Measurements from ENCODE around the gene MDFI.

Gene MDFI

DNA sequence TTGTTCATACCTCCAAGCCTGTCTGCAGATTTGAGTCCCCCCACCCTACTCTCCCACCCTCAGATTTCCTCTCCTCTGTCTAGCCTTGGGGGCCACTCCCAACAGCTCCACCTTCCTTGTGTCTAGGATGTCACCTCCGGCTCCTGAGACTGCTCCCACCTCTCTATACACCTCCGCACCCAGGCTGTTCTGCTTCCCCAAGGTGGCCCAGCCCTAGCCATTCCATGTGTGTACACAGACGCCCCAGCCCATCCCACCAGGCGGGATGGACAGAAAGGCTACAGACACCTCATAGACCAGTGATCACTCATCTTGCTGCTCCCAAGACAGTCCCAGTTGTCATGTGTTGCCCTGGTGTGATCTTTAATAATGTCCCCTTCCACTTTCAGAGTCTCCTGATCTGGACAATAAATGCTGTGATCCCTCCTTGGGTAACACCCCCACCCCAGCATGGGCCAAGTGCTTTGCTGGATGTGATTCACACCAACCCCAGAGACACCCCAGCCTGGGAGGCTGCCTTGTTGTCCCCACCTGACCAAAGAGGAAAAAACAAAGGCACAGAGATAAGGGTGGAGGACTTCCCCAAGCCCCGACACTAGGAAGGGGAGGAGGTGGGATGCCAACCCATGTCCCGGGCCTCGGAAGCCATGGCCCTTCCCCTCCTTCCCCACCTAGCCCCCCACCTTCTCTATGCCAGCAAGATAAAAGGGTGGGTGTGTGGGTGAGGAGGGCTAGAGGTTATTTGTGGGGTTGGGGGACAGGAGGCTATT, 36.1 kb downstream of the MDFI start:
- no peak for DNase-seq

DNA sequence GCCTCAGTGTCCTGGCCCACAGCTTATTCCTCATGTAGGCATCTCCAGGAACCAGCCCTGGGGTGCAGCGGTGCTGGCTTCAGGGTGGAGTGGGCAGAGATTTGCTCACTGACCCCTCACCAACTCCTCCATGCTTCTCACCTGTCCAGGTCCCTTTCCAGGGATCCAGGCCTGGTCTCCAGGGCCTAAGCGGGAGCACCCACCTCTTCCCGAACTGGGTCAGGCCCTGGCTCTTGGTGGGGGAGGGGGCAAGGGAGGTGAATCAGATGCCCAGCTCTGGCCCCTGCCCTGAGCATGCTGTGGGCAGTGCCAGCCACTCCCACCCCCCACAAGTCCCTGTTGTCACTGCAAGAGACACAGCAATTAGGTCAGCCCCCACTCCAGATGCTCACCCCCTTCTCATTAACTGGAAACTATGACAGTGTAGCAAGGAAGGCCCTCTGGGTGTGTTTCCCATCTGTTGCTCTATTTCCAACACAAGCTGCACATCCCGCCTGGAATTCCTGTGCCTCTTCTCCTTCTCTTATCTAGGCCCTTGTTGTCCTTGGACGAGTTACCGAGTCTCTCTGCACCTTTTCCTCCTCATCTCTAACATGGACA, 37.0 kb downstream of the MDFI start:
- peak; percentile 66 for DNase-seq

DNA sequence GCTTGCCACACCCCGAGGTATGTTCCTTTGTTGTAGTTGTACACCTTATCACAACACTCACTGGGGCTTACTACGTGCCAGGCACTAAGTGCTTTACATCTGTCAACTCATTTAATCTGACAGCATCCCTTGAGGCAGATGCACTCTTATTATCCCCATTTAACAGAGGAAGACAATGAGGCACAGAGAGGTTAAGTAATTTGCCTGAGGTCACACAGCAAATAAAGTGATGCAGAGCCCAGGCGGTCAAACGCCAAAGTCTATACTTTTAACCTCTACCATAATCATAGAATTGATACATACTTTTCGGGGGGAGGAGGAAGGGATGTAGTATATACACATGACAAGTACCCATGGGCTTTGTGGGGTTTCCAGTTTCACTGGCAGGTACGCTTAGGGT, 37.7 kb downstream of the MDFI start:
- DNase-seq: no peak

DNA sequence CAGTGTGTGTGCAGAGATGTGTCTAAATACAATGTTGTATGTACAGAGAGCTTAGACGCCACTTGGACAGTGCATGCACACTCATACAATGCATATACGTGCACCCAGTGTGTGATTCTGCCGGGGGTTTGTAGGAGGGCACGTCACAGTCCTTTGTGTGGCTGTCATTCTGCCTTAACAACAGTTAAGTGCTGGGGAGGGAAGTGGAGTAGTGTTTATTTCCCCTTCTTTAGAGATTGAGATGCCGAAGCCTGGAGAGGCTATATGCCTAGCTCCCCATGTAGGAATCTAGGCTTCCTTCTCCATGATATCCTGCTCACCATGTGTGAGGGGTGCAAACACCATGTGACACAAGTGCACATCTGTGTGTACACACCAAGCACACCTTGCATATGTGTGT, 38.2 kb downstream of the MDFI start:
- no peak for DNase-seq

DNA sequence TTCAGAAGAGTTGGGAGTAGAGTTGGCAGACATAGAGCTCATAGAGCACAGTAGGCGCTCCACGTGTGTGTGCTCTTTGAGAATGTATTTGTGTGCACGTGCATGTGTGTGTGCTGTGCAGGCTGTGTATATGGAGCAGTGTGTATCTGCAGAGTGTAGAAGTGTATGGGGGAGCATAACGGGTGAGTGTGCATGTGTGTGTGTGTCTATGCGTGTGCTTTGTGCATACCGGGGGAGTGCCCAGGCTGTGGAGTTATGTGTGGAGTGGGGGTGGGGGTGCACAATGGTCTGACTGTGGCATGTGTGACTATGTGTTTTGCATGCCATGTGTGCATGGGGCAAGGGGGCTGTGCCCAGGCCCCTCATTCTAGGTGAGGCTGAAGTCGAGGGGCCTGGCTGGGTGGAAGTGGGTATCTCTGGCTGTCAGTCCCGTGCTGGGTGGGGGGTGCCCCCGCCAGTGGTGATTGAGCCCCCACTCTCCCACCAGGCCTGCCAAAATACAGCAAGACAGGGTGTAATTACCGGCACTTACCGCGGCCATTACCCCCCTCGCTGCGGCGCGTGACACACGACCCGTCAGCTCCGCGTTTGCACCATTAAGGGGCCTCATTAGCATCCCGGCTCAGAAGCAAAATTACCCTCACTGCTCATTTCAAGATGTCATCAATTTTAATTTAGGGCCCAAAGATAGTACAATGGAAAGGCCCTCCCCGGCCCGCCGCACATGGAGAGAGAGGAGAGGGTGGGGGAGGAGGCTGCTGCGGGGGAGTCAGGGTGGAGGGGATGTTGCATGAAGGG, 39.1 kb downstream of the MDFI start:
- DNase-seq: peak; percentile 60

DNA sequence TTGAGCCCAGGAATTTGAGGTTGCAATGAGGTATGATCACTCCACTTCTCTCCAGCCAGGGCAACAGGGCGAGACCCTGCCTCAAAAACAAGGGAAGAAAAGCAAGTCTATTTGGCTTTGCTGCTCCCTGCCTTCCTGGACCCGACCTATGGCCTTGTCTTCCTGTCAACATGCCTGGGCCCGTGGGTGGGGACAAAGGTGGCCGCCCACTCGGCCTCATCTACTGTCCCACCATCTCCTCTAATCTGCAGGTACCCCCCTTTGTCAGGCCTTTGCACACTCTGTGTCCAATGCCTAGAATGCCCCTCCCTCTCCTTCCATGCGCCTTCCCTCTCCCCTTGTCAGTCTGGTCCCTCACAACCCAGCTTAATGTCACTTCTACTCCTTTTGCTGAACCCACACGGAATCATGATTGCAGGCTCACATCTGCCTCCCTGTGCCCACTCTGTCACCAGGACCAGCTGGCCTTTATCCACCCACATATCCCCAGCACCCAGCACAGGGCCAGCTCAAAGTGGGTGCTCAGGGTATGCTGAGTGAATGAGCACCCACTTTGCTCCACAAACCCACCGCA, 40.3 kb downstream of the MDFI start:
- no peak for DNase-seq

DNA sequence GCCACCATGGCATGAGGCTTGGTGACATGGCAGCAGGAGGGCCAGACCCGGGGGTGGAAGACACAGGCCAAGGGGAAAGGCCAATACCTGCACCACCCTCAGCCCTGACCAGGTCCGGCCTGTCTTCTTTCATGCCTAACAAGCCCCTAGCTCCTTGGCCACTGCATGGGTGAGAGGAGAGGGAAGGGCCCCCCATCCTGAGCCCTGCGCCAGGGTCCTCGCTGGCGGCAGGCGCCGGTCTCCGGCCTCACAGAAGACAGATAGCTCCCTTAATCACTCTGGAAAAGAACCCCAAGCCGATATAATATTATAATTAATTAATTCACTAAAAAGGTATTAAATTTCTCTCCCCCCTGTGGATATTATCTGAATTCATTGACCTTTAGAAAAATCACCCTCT, 41.4 kb downstream of the MDFI start:
- no peak for DNase-seq

DNA sequence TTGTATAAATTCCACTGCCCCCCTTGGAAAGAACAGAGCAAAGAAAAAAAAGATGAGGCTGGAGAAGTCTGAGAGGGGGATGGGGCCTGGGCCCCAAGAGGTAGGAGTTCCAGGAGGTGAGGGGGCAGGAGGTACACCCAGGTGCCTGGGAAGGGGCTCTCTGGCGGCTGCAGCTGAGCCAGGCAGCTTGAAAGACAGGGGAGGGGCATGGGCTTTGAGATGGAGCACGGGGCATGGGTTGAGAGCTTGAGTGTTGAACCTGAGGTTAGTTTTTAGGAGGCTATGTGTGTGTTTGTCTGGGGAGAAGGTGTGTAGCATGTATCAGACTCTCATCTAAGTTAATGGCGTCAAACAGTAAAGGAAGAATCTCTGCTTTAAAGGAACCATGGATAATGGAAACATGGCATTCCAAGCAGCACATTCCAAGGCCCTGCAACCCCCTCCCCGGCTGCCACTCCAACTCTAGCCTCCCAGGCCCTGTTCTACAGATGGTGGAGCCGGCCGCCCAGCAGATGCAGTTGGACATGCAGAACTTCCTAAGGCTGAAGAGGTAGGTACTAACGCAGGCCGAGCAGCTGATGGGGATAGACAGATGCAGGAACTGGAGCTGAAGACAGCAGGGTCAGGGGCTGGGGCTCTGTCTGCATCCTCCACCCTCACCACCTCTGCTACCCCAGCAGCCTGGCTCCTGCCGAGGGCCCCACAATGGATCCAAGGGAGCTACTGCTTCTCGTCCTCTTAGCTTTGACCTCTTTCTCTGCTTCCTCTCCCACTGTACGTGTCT, 42.1 kb downstream of the MDFI start:
- peak; percentile 22 for DNase-seq

DNA sequence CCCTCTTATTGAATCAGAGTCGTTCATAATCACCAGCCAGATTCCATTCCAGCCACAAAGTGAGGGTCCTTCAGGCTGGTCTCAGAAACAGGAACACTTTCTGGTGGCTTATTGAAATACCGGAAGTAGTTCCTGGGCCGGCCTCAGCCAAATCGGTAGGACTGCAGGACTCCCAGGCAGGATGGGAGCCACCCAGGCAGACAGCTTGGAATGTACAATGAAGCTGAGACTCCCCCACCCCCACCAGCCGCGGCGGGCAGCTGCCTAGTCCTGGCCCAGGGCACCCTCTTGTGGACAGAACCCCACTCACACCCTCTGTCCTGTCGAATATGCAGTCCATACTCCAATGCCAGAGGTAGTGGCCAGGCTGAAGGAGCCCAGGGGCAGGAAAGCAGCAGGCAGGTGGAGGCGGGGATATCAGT, 43.8 kb downstream of the MDFI start:
- DNase-seq: peak; percentile 94

DNA sequence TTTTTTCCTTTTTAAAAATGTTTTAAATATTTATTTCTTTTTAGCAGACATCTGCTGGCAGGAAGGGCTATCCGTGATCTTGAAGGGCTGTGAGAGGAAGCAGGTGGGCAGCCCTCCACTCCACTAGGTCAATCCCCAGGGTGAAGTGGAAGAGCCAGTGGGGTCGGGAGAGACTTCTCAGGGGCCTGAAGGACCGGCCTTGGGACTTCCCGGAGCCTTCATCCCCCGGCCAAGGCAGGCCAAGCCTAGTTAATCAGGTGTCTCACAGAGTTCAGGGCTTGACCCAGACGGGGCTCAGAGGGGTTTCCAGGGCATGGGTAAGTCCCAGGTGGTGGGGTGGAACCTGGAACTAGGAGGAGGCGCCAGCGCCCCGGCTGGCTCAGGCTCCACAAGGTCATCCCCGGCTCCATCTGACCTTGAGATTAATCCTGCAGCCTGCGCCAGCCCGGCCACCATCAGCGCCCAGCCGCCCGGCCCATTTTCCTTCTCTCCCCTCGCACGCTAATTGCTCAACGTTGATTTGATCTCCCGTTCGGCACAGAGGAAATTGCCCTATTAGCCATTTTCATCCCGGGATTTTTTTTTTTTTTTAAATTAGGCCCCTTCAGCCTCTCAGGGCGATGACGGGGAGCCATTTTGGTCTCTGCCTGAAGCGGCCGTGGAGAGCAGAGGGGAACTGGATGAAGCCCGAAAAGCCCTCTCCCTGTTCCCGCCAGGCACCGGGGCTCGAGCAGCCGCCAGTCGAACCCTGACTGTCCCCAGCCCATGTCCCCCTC, 44.4 kb downstream of the MDFI start:
- DNase-seq: no peak

DNA sequence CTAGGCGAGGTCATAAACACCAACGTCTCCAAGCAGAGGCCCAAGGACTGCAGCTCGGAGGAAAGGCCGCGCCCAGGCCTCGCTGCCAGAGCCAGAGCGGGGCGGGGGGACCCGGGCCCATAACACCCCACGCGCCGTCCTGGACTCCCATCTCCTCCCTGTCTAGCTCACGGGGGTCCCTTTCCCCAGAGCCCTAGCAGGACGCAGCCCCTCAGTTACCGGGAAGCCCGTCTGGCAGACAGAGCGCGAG, 44.9 kb downstream of the MDFI start:
- DNase-seq: no peak

DNA sequence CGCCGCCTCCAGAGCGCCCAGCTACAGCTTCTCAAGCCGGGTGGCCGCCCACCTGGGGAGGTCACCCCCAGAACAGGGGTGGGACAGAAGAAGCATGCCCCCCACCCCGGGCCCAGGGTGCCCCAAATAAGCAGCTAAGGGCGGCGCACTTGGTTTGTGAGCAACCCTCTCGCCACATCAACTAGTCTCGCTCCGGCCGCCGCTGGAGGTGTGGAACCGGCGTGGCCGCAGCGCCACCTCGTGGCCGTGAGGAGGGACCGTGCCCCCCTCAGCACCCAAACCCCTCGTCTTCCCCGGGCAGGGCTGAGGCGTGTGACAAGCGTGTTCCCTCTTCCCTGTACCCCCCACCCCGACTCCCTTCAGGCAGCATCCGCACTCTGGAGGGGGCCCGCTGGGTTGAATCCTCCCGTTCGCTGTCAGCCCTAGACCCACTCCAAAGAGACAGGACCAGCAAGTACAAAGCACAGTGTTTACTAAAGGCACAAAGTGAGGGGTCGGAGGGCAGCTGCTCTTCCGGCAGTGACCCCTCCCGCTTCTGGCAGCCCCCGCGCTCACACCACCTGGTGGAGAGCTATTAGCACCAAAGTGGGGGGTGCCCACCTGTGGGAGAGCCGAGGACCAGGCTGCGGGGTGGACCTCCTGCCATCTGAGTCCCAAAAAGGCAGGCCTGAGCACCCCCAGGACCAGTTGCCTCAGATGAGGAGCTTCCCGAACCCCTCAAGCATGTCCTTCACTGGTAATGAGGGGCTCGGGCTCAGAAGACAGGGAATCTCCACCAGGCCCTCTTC, 45.4 kb downstream of the MDFI start:
- peak; percentile 95 for DNase-seq

DNA sequence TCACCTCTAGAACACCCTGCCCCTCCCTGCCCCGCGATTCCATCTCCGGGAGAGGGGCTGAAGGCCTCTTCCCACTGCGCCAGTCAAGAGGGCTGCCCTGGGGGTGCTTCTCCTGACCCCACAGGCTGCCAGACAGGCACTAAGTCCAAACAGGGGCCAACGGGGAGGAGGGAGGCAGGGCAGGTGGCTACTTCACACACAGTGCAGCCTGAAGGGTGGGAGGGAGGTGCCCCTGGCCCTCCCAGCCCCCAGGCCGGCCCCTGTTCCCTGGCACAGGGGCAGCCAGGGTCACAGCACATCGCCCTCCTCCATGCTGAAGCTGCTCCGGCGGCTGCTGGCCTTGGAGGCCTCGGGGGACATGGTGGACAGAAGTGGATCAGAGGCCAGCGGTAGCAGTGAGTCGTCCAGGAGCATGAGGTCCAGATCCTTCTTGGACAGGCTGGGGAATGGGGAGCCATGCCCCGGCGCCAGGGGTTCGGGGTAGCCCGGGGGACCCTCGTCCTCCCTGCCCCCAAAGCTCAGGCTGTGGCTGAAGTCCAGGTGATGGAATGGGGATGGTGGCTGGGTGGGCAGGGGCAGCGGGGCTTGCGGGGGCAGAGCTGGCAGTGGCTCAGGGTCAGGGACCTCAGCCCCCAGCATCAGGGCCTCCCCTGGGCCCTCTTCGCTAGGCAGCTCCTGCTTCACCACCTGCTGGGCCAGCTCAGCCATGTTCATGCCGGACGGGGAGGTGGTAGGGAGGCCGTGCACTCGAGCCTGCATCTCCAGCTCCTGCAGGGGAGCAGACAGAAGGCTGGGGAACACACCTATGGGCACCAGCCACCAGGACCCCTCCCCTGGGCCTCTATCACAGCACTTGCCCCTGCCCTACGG, 46.3 kb downstream of the MDFI start:
- no peak for DNase-seq

DNA sequence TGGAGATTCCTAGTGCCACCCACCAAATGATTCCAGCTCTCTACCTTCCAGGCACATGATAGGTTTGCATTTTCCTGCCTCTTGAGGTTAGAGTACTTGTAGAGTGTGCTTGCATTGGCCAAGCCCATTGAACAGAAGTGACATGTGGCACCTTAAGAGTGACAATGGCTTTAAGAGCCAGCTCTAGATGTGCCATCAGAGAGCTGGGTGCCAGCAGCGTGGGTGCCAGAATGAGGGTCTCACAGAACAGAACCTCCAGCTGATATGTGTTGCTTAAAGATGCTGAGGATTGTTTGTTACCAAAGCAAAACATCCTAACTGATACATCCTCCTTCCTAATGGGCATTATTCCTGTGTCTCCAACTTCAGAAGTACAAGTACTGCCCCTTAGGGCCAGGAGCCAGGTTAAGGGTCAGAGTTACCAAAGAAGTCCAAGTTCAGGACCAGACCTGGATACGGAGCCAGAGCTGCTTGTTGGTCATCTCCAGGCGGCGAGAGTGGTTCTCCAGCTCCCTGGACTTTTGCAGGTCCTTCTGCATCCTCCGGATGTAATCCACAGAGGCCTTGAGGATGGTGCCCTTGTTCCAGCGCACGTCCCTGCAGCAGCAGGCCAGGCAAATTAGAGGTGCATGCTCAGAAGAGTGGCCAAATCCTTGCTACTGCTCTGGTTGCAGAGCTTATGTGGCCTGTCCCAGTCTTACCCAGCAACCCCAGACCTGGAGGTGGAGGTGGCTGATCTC, 47.5 kb downstream of the MDFI start:
- no peak for DNase-seq

DNA sequence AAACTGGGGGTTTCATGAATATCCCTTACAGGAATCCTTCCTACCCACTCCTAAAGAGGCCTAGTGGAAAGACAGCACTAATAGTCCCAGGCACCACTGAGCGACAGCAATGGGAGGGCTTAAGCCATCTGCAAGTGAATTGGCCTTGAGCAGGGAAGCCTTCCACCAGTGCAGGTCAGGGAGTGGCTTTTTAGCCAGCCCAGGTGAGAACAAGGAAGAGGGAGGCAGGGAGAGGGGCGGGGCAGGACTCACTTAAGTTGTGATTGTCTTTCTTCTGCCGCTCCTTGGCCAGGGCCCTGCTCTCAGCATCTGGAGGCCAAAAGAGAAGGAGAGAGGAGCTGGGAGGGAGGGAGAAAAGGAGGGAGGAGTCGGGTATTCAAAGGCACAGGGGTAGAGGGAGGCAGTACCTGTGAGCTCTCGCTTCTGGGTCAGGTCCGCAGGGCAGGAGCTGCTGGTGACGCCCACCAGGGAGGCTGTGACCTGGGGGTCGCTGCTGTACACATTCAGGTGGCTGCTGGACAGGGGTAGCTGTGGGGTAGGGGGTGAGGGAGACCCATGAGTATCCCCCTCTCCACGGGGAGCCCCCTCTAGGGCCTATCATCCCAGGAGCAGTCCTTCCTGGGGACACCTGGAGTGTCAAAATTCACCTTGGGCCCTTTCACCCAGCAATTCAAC, 49.4 kb downstream of the MDFI start:
- DNase-seq: no peak

DNA sequence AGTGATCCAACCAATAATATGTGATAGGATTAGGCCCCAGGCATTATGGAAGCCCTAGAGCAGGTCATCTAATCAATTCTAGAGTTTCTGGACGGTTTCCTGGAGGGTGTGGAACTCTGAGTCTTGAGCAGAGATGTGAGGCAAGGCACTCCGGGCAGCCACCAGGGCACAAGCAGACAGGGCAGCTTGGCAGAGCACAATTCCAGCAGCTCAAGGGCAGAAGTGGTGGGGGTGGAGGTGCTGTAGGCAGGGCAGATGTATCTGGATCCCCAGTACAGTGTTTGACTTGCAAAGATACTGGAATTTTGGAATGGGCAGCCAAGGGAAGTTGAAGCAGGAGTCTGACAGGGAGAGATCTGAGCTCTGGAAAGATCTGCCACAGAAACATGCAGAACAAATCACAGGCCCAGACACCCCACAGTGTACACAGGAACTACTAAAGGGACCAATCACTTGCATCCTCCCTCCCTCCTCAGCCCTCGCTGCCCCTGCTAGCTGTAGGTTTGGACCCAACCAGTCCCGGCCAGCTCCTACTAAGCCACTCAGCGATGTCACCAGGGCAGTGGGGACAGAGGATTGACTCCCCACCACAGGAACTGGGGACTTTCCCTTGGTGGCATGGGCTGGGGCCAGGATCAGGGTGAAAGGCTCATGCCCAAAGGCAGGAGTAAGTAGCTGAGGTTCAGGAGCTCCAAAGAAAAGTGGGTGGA, 50.1 kb downstream of the MDFI start:
- DNase-seq: no peak

DNA sequence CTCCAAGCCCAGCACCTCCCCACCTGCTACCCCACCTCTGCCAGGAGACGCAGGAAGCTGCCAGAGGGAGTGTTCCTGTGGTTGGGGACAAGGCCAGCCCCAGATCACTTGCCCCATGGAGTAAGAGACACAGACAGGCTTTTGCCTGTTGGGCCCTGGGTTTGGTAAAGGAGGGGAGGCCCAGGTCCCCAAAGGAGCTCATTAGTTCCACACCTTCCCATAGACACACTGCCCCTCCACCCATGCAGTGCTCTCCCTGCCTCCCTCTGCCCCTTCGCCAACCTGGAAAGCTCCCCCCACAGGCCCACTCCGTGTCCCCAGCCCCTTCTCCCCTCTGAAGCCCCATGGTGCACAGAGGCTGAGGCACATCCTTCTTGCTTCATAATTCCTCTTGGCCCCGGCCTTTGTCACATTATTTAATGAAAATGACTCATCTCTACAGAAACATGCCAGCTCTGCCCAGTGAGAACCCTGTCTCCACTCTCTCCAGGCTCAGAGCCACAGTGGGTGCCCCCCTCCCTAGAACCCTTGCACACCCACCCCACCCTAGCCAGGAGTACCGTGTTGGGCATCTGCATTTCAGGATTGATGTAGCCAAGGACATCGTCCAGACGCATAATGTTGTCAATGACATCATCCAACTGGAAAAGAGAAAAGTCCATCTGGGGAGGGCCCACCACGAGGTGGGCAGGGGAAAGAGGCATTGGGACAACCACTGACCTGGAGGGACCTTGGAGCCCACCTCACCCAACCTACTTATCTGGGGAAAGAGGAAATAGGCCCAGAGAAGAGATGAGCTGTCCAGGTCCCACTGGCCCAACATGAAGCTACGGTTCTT, 51.1 kb downstream of the MDFI start:
- no peak for DNase-seq
